HepG2 (cell line): ENCODE measurements around the gene TSACC. TPM values are rescaled to one million over a fixed set of nuclear protein-coding genes. Genes with fewer than 3 reads are reported as not detected.
A peak's percentile ranks its signal among the peaks of the same experiment; 100 is the strongest.

ENCODE experiments used
- CBFB ChIP-seq: sonication (generic); formaldehyde crosslinking; IDR thresholded peaks from 2 replicates; pipeline ENCODE4 v1.4.0; 2020; ENCODE audit warnings: missing genetic modification reagents
- EED ChIP-seq: sonication (generic); formaldehyde crosslinking; IDR thresholded peaks from 2 replicates; pipeline ENCODE4 v1.5.0; 2020; ENCODE audit warnings: mild to moderate bottlenecking, missing genetic modification reagents
- EHMT2 ChIP-seq: fragments of 200-600 bp; sonication (generic); IDR thresholded peaks from 2 replicates; pipeline ENCODE4 v1.7.0; 2017; ENCODE audit warnings: antibody characterized with exemption, low read depth, low read length, borderline replicate concordance
- ETV5 ChIP-seq: IDR thresholded peaks from 2 replicates; pipeline ENCODE4 v1.6.1; 2018; ENCODE audit warnings: missing biosample characterization, missing genetic modification reagents, inconsistent platforms, borderline replicate concordance
- HIVEP1 ChIP-seq: sonication (generic); formaldehyde crosslinking; IDR thresholded peaks from 2 replicates; pipeline ENCODE4 v1.4.0; 2020; ENCODE audit warnings: mild to moderate bottlenecking, missing genetic modification reagents
- IKZF4 ChIP-seq: sonication (generic); formaldehyde crosslinking; IDR thresholded peaks from 2 replicates; pipeline ENCODE4 v1.5.1; 2020; ENCODE audit warnings: borderline replicate concordance, mild to moderate bottlenecking, low read depth, missing genetic modification reagents; ENCODE audit errors: not compliant biosample characterization
- TBX2 ChIP-seq: sonication (generic); formaldehyde crosslinking; IDR thresholded peaks from 2 replicates; pipeline ENCODE4 v1.5.0; 2020; ENCODE audit warnings: missing genetic modification reagents, mild to moderate bottlenecking, borderline replicate concordance
- TRIM24 ChIP-seq: sonication (generic); formaldehyde crosslinking; IDR thresholded peaks from 2 replicates; pipeline ENCODE4 v1.8.0; 2022; ENCODE audit warnings: mild to moderate bottlenecking, missing genetic modification reagents
- ZNF317 ChIP-seq: sonication (generic); formaldehyde crosslinking; IDR thresholded peaks from 2 replicates; pipeline ENCODE4 v1.5.0; 2020; ENCODE audit warnings: mild to moderate bottlenecking, missing genetic modification reagents
- ZNF616 ChIP-seq: sonication (generic); formaldehyde crosslinking; IDR thresholded peaks from 2 replicates; pipeline ENCODE4 v1.5.0; 2020; ENCODE audit warnings: low read depth, mild to moderate bottlenecking, missing genetic modification reagents
- ZNF672 ChIP-seq: sonication (generic); formaldehyde crosslinking; IDR thresholded peaks from 2 replicates; pipeline ENCODE4 v1.8.1; 2022; ENCODE audit warnings: missing genetic modification reagents
- ZNF772 ChIP-seq: sonication (generic); formaldehyde crosslinking; IDR thresholded peaks from 2 replicates; pipeline ENCODE4 v1.5.0; 2020; ENCODE audit warnings: mild to moderate bottlenecking, missing genetic modification reagents
- ZNF781 ChIP-seq: sonication (generic); formaldehyde crosslinking; IDR thresholded peaks from 2 replicates; pipeline ENCODE4 v1.5.1; 2020; ENCODE audit warnings: borderline replicate concordance, mild to moderate bottlenecking, missing genetic modification reagents; ENCODE audit errors: not compliant biosample characterization
- polyA plus RNA-seq, 8 experiments: library from polyadenylated mRNA; depleted of rRNA in 3 of 8; stranded (reverse) in 7 of 8; unstranded in 1 of 8; fragments of >200 nt; fragmentation: Illumina TruSeq in 4 of 8; extraction: Trizol in 4 of 8; gene quantifications; 2 replicates each; pipeline versions ENCODE4 v1.2.1 to v1.2.3, GENCODE V29; 2011 to 2016; ENCODE audit warnings: low read depth in 4 of 8, missing spikeins in 1 of 8, mixed read lengths in 1 of 8; ENCODE audit not compliant: insufficient read depth in 1 of 8
- total RNA-seq, 5 experiments: library from RNA; depleted of rRNA; stranded (reverse); fragments of >200 nt; fragmentation: Illumina TruSeq; extraction: Trizol; gene quantifications; 2 replicates each; pipeline ENCODE4 v1.2.3, GENCODE V29; 2016; ENCODE audit warnings: low read depth in 1 of 5
- TF ChIP-seq, protein P1 (sequence below): sonication (generic); formaldehyde crosslinking; IDR thresholded peaks from 2 replicates; pipeline ENCODE4 v1.8.0; 2022; ENCODE audit warnings: mild to moderate bottlenecking, missing genetic modification reagents, borderline replicate concordance
- TF ChIP-seq, protein P2 (sequence below): IDR thresholded peaks from 2 replicates; pipeline ENCODE4 v1.6.1; 2016; ENCODE audit warnings: missing compliant biosample characterization, missing genetic modification reagents, borderline replicate concordance
- TF ChIP-seq, protein P3 (sequence below): IDR thresholded peaks from 2 replicates; pipeline ENCODE4 v1.6.1; 2016
- TF ChIP-seq, protein P4 (sequence below): IDR thresholded peaks from 2 replicates; pipeline ENCODE4 v1.4.0; 2020; ENCODE audit warnings: mild to moderate bottlenecking, missing genetic modification reagents
- TF ChIP-seq, protein P5 (sequence below): sonication (generic); formaldehyde crosslinking; IDR thresholded peaks from 2 replicates; pipeline ENCODE4 v1.5.1; 2020; ENCODE audit warnings: missing genetic modification reagents, mild to moderate bottlenecking, borderline replicate concordance

Gene TSACC
- total and polyA plus RNA-seq, 2 of the 13 experiments (the other 11 are each of a cell fraction or from before 2014, with no cell fraction given): 1.5 to 2.6 TPM

DNA sequence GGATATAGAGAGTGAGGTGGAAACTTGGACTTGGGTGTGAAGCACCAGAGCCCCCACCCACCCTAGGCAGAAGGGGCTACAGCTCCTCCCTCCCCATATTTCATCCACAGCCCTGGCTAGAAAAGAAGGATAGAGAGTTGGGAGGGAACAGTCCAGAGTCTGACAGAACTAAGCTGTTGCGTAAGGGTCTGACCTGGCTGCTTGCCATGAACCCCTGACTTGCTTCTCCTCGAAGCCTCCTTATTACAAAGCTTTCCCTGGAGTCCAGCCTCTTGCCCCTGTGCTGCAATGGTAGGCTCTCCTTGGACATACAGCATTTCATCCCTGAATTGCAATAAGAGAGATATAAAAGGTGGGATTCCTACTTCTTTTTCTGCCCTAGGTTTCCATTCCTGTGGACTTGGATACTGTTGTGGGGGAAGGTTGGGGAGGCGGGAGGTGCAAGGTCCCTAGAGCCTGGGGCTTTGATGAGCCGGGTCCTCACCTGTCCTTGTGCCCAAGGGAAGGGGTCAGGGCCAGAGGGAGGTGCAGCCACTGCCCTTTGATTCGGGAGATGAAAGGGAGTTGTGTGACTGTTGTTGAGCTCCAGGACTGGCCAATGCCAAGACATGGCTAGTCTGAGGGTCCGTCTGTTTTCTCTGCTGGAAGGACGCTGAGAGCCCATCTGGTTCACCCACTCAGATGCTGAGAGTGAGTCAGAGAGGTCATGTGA lies 33.4 kb downstream of the TSACC start (continued):
- TF ChIP-seq ZNF781 (peak; percentile 19), EHMT2 (no peak; the same call in 1 of the 2 replicates), IKZF4 (CRISPR knock-in tag) (peak; percentile 28), HIVEP1 (CRISPR knock-in tag) (peak; percentile 57; the same call in 1 of the 2 replicates), ZNF672 (CRISPR knock-in tag) (no peak), ETV5 (CRISPR knock-in tag) (peak; percentile 77; the same call in 1 of the 2 replicates), CBFB (CRISPR knock-in tag) (peak; percentile 90), ZNF317 (CRISPR knock-in tag) (peak; percentile 74), EED (CRISPR knock-in tag) (no peak), ZNF772 (CRISPR knock-in tag) (peak; percentile 93), ZNF616 (CRISPR knock-in tag) (0 out of 2 replicates have a peak, but pooled peaks have one; percentile 78), TRIM24 (CRISPR knock-in tag) (peak; percentile 80), TBX2 (CRISPR knock-in tag) (peak; percentile 96)
- TF ChIP-seq, protein P1, sequence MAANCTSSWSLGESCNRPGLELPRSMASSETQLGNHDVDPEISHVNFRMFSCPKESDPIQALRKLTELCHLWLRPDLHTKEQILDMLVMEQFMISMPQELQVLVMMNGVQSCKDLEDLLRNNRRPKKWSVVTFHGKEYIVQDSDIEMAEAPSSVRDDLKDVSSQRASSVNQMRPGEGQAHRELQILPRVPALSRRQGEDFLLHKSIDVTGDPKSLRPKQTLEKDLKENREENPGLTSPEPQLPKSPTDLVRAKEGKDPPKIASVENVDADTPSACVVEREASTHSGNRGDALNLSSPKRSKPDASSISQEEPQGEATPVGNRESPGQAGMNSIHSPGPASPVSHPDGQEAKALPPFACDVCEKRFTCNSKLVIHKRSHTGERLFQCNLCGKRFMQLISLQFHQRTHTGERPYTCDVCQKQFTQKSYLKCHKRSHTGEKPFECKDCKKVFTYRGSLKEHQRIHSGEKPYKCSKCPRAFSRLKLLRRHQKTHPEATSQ (CRISPR knock-in tag): peak; percentile 70; the same call in 1 of the 2 replicates
- TF ChIP-seq, protein P2, sequence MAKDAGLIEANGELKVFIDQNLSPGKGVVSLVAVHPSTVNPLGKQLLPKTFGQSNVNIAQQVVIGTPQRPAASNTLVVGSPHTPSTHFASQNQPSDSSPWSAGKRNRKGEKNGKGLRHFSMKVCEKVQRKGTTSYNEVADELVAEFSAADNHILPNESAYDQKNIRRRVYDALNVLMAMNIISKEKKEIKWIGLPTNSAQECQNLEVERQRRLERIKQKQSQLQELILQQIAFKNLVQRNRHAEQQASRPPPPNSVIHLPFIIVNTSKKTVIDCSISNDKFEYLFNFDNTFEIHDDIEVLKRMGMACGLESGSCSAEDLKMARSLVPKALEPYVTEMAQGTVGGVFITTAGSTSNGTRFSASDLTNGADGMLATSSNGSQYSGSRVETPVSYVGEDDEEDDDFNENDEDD: peak; percentile 60; the same call in 1 of the 2 replicates
- TF ChIP-seq, protein P3, sequence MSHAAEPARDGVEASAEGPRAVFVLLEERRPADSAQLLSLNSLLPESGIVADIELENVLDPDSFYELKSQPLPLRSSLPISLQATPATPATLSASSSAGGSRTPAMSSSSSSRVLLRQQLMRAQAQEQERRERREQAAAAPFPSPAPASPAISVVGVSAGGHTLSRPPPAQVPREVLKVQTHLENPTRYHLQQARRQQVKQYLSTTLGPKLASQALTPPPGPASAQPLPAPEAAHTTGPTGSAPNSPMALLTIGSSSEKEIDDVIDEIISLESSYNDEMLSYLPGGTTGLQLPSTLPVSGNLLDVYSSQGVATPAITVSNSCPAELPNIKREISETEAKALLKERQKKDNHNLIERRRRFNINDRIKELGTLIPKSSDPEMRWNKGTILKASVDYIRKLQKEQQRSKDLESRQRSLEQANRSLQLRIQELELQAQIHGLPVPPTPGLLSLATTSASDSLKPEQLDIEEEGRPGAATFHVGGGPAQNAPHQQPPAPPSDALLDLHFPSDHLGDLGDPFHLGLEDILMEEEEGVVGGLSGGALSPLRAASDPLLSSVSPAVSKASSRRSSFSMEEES (CRISPR knock-in tag): peak; percentile 83
- TF ChIP-seq, protein P4, sequence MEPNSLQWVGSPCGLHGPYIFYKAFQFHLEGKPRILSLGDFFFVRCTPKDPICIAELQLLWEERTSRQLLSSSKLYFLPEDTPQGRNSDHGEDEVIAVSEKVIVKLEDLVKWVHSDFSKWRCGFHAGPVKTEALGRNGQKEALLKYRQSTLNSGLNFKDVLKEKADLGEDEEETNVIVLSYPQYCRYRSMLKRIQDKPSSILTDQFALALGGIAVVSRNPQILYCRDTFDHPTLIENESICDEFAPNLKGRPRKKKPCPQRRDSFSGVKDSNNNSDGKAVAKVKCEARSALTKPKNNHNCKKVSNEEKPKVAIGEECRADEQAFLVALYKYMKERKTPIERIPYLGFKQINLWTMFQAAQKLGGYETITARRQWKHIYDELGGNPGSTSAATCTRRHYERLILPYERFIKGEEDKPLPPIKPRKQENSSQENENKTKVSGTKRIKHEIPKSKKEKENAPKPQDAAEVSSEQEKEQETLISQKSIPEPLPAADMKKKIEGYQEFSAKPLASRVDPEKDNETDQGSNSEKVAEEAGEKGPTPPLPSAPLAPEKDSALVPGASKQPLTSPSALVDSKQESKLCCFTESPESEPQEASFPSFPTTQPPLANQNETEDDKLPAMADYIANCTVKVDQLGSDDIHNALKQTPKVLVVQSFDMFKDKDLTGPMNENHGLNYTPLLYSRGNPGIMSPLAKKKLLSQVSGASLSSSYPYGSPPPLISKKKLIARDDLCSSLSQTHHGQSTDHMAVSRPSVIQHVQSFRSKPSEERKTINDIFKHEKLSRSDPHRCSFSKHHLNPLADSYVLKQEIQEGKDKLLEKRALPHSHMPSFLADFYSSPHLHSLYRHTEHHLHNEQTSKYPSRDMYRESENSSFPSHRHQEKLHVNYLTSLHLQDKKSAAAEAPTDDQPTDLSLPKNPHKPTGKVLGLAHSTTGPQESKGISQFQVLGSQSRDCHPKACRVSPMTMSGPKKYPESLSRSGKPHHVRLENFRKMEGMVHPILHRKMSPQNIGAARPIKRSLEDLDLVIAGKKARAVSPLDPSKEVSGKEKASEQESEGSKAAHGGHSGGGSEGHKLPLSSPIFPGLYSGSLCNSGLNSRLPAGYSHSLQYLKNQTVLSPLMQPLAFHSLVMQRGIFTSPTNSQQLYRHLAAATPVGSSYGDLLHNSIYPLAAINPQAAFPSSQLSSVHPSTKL (CRISPR knock-in tag): peak; percentile 95
- TF ChIP-seq, protein P5, sequence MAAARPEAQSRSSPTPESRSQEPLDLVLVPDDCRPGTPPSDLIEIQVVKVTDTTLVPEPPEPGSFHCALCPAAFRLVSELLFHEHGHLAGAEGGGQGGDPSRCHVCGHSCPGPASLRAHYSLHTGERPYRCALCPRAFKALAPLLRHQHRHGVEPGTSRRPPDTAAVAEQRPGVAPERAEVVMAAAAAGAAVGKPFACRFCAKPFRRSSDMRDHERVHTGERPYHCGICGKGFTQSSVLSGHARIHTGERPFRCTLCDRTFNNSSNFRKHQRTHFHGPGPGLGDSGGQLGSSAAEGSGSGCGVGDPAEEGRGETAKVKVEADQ (CRISPR knock-in tag): peak; percentile 87
